Tibial nerve (tissue), 4 donors: ENCODE results near the gene PHF12. TPM values are rescaled to one million over a fixed set of nuclear protein-coding genes. Genes with fewer than 3 reads are reported as not detected.
A peak's percentile ranks its signal among the peaks of the same experiment; 100 is the strongest.

ENCODE experiments used
- DNase-seq, 2 donors: peaks; one replicate each; pipeline ENCODE4 v3.0.0-alpha.2; 2019; ENCODE audit warnings: low spot score in 2 of 2
- H3K27ac ChIP-seq, 4 donors: fragments of 200-600 bp; sonication (generic) in 3 of 4; one replicate each; pipeline ENCODE4 v1.5.1; 2017 to 2019; ENCODE audit warnings: mild to moderate bottlenecking in 1 of 4
- H3K27me3 ChIP-seq, 2 donors: fragments of 200-600 bp; sonication (generic) in 1 of 2; one replicate each; pipeline versions ENCODE4 v1.5.1 to v1.6.0; 2017 to 2019
- H3K36me3 ChIP-seq, 3 donors: fragments of 200-600 bp; sonication (generic); one replicate each; pipeline ENCODE4 v1.5.1; 2018 to 2019
- H3K4me1 ChIP-seq, 4 donors: fragments of 200-600 bp; sonication (generic) in 3 of 4; one replicate each; pipeline ENCODE4 v1.5.1; 2017 to 2019
- H3K4me3 ChIP-seq, 4 donors: fragments of 200-600 bp; sonication (generic) in 3 of 4; one replicate each; pipeline ENCODE4 v1.5.1; 2017 to 2019; ENCODE audit warnings: mild to moderate bottlenecking in 1 of 4, moderate library complexity in 1 of 4
- H3K9me3 ChIP-seq, 4 donors: fragments of 200-600 bp; sonication (generic) in 3 of 4; one replicate each; pipeline ENCODE4 v1.5.1; 2017 to 2019
- EP300 ChIP-seq, 2 donors: sonication (generic); formaldehyde crosslinking; IDR thresholded peaks; one replicate each; pipeline ENCODE4 v1.6.1; 2017; ENCODE audit warnings: antibody characterized with exemption in 2 of 2, mild to moderate bottlenecking in 1 of 2
- POLR2A ChIP-seq, 2 donors: fragments of 450-650 bp; IDR thresholded peaks; one replicate each; pipeline ENCODE4 v1.6.1; 2017; ENCODE audit warnings: antibody characterized with exemption in 2 of 2, mild to moderate bottlenecking in 2 of 2, moderate library complexity in 2 of 2
- WGBS, 2 donors: methylation state at CpG; one replicate each; pipeline ENCODE4 v1.1.5; 2018; 5-methylcytosine and 5-hydroxymethylcytosine counted together
- total RNA-seq, 4 donors: library from RNA; depleted of rRNA; stranded (reverse); fragments of >200 nt; gene quantifications; one replicate each; pipeline ENCODE4 v1.1.0, GENCODE V29; 2016
- TF ChIP-seq, protein P1 (sequence below), 5 experiments: fragments of 200-600 bp in 3 of 5; fragments of 450-650 bp in 2 of 5; sonication (generic) in 3 of 5; IDR thresholded peaks; one replicate each; pipeline ENCODE4 v1.5.1; 2016 to 2019; ENCODE audit warnings: antibody characterized with exemption in 5 of 5, mild to moderate bottlenecking in 3 of 5, moderate library complexity in 2 of 5

The PHF12 gene
- total RNA-seq, 4 donors from 2014 or later, result 45.7 to 95.1 (median 49.6) TPM

DNA sequence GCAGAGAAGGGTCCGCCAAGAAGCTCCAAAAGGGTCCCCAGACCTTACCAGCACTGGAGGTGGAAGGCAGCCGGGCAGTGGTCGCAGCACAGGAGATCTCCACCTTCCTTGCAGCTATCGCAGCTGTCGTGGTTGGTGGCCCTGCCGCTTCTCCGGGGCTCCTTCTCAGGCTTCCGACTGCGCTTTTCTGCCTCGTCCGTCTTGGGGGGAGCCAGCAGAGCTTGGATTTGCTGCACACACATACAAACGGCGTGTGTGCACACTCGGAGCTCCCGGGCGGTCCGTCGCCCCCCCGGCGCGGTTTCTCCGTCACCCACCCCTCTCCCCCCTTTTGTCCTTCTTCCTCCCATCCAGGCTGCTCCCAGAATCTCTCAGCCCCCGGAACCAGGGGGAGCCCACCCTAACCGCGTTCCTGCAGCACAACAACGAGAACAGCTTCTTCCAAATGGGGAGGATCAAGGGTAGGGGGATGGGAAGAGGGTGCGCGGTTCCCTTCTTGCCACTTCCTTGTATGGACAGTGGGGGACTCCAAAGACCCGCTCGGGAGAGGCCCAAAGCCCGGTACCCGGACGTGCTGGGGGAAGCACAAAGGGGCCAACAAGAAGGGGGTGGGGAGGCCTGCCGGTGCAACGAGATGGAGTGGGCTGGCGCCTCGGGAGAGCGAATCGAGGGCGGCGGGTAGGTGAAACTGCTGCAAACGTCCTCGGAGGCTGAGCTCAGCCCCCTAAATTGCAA, 1.1 kb downstream of the PHF12 start:
- DNase-seq, result no peak
- TF ChIP-seq POLR2A (IDR thresholded peaks at IDR 0.05) (no peak), EP300 (IDR thresholded peaks at IDR 0.05) (no peak)
- TF ChIP-seq, protein P1, sequence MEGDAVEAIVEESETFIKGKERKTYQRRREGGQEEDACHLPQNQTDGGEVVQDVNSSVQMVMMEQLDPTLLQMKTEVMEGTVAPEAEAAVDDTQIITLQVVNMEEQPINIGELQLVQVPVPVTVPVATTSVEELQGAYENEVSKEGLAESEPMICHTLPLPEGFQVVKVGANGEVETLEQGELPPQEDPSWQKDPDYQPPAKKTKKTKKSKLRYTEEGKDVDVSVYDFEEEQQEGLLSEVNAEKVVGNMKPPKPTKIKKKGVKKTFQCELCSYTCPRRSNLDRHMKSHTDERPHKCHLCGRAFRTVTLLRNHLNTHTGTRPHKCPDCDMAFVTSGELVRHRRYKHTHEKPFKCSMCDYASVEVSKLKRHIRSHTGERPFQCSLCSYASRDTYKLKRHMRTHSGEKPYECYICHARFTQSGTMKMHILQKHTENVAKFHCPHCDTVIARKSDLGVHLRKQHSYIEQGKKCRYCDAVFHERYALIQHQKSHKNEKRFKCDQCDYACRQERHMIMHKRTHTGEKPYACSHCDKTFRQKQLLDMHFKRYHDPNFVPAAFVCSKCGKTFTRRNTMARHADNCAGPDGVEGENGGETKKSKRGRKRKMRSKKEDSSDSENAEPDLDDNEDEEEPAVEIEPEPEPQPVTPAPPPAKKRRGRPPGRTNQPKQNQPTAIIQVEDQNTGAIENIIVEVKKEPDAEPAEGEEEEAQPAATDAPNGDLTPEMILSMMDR (IDR thresholded peaks at IDR 0.05), result no peak
- H3K4me3 ChIP-seq, result peak overlapping the region; percentile 81 to 99 (median 88)
- H3K27ac ChIP-seq, result peak overlapping the region; percentile 91 to 96 (median 92)
- 1% methylated on average over 30 to 43 of the region's 43 CpGs for WGBS, 2 donors
- peaks cover 0 to 49% (median 43%) of the 10 kb centered on the region in 4 donors for H3K4me1 ChIP-seq
- H3K27me3 ChIP-seq, result no peaks in the 10 kb centered on the region
- H3K36me3 ChIP-seq, result no peaks in the 10 kb centered on the region
- no peaks in the 10 kb centered on the region for H3K9me3 ChIP-seq

DNA sequence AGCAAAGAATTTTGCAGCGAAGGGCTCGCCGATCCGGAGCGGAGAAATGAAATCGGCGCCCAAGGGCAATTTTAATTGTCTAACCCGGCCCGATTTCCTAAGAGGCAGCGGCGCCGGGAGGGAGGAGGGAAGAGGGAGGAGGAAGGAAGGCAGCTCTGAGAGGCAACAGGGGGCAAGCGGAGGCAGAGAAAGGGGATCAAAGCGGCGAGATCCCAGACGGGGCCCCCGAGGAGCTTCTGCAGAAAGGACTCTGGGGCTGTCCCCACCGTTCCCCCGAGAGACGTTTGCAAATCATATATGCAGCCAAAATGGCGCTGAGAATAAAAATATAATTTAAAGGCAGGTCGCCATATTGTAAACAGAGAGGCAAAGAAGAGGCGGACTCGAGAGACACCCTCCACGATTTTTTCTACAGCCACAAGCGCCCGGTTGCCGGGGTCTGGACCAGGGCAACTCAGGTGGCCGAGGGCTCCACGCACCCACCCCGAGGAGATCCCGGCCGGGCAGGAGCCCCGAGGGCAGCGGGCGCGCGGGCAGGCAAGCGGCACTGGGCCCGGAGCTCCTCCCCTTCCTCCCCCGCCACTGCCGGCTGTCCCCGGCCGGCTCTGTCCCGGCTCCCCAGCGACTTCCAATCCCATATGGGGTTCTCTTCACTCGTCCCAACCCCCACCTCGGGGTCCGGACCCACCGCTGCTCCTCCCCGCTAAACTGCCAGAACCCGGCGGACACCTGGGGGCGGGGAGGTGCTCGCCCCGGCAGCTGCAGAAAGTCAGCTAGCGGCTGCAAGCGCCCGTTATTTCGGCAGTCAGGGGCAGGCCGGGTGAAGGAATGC, 1.9 kb downstream of the PHF12 start:
- WGBS, 2 donors, result 0 to 1% methylated on average over 48 to 61 of the region's 61 CpGs
- peak in 1 of 2 donors; percentile 59 for DNase-seq
- Histone ChIP-seq H3K4me1 (peaks cover 0 to 56% (median 49%) of the 10 kb centered on the region in 4 donors), H3K36me3 (no peaks in the 10 kb centered on the region), H3K27ac (peak overlapping the region; percentile 91 to 96 (median 92)), H3K4me3 (peak overlapping the region; percentile 81 to 99 (median 88)), H3K27me3 (no peaks in the 10 kb centered on the region), H3K9me3 (no peaks in the 10 kb centered on the region)
- TF ChIP-seq POLR2A (IDR thresholded peaks at IDR 0.05) (peak in 1 of 2 donors; percentile 4), EP300 (IDR thresholded peaks at IDR 0.05) (peak in 1 of 2 donors; percentile 41)
- TF ChIP-seq, protein P1 (IDR thresholded peaks at IDR 0.05), result no peak

DNA sequence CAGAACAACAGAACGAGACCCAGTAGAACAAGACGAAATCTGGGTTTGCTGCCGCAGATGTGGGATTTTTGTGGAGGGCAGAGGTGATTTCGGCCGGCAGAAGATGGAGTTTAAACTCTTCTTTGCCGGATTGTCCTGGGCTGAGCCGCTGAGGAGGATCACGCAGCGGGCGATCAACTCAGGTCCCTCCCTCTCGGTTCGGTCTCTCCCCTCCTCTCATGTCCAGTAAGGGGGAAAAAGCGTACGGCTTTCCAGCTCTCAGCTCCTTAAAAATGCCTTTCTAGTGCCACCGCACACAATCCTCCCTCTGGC, 2.5 kb downstream of the PHF12 start:
- no peak for DNase-seq
- Histone ChIP-seq H3K27me3 (no peaks in the 10 kb centered on the region), H3K36me3 (no peaks in the 10 kb centered on the region), H3K9me3 (no peaks in the 10 kb centered on the region), H3K4me3 (peak overlapping the region; percentile 81 to 99 (median 88)), H3K4me1 (peaks cover 0 to 62% (median 52%) of the 10 kb centered on the region in 4 donors), H3K27ac (peak overlapping the region; percentile 91 to 96 (median 92))
- WGBS, 2 donors, result 0 to 1% methylated on average over 15 of the region's 15 CpGs
- TF ChIP-seq POLR2A (IDR thresholded peaks at IDR 0.05), result no peak
- no peak for TF ChIP-seq EP300 (IDR thresholded peaks at IDR 0.05)
- TF ChIP-seq, protein P1 (IDR thresholded peaks at IDR 0.05), result no peak

DNA sequence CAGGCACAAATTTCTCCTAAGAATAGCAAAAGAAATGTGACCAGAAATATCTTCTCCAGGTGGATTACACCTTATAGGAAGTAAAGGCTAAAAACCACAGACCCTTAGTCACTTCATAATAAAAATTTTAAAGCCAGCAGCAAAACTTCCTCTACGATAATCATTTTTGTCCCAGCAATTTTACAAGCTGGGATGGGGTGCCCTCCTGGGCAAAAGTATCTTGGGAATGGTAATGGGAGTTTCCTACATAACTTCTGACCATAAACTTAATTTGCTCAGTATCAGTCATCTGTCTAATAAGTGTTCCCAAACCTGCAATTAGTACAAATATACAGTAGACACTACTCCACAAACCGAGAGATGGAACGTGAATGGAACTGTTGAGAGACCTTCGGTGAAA, 3.0 kb downstream of the PHF12 start:
- TF ChIP-seq EP300 (IDR thresholded peaks at IDR 0.05), result no peak
- TF ChIP-seq POLR2A (IDR thresholded peaks at IDR 0.05), result no peak
- WGBS, 2 donors, result 13 to 15% methylated on average over 4 of the region's 4 CpGs
- Histone ChIP-seq H3K27me3 (no peaks in the 10 kb centered on the region), H3K4me3 (peak overlapping the region; percentile 81 to 99 (median 88)), H3K4me1 (peaks cover 0 to 64% (median 52%) of the 10 kb centered on the region in 4 donors), H3K27ac (peak overlapping the region in 3 of 4 donors; percentile 91 to 96 (median 92)), H3K36me3 (peaks cover 0 to under 1% (median 0%) of the 10 kb centered on the region in 3 donors), H3K9me3 (no peaks in the 10 kb centered on the region)
- DNase-seq, result no peak

DNA sequence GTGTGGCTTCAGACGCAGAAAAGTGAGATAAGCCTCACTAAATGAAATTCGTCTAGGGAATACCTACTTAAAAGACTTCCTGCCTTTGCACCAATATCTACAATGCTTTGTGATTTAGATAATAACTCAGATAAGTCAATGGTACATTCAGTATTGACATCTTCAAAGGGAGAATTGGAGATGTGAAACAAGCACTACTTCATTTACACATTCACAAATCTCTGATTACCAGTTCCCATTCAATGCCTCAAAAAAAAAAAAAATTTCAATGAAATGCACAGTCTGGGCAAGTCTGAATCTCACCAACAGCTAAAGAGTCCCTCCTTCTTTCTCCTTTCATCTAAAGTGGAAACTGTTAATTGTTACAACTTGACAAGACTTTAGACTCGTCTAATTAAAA, 3.7 kb downstream of the PHF12 start:
- Histone ChIP-seq H3K4me3 (peak overlapping the region in 1 of 4 donors; percentile 99), H3K9me3 (no peaks in the 10 kb centered on the region), H3K27me3 (no peaks in the 10 kb centered on the region), H3K4me1 (peaks cover 0 to 59% (median 47%) of the 10 kb centered on the region in 4 donors), H3K27ac (peak overlapping the region in 2 of 4 donors; percentile 91 to 92), H3K36me3 (peaks cover 0 to 4% (median 0%) of the 10 kb centered on the region in 3 donors)
- WGBS, 2 donors, result 43 to 45% methylated on average over 3 of the region's 3 CpGs
- TF ChIP-seq, protein P1 (IDR thresholded peaks at IDR 0.05), result no peak
- TF ChIP-seq POLR2A (IDR thresholded peaks at IDR 0.05) (no peak), EP300 (IDR thresholded peaks at IDR 0.05) (no peak)
- DNase-seq, result no peak
